ENCODE measurements around the gene POU5F2.

The POU5F2 gene

GRCh38 chr5:93721071-93721470 is 20.3 kb downstream of the POU5F2 start:
- no peak for TF ChIP-seq CTCF (conservative IDR thresholded peaks at IDR 0.05; ENCODE audit: low read length)
- DNase-seq (ENCODE audit: low read depth): no peak
- no peak overlapping the region for H3K4me3 ChIP-seq (ENCODE audit: low read length)

GRCh38 chr5:93717162-93717561 is 24.2 kb downstream of the POU5F2 start:
- peak; percentile 15 for DNase-seq (ENCODE audit: low read depth)
- no peak overlapping the region for H3K4me3 ChIP-seq (ENCODE audit: low read length)
- no peak for TF ChIP-seq CTCF (conservative IDR thresholded peaks at IDR 0.05; ENCODE audit: low read length)

GRCh38 chr5:93716453-93716852 is 24.9 kb downstream of the POU5F2 start:
- no peak overlapping the region for H3K4me3 ChIP-seq (ENCODE audit: low read length)
- DNase-seq (ENCODE audit: low read depth): no peak
- no peak for TF ChIP-seq CTCF (conservative IDR thresholded peaks at IDR 0.05; ENCODE audit: low read length)

GRCh38 chr5:93715761-93716160 is 25.6 kb downstream of the POU5F2 start:
- DNase-seq (ENCODE audit: low read depth): no peak
- no peak for TF ChIP-seq CTCF (conservative IDR thresholded peaks at IDR 0.05; ENCODE audit: low read length)

GRCh38 chr5:93715327-93715726 is 26.1 kb downstream of the POU5F2 start:
- TF ChIP-seq CTCF (conservative IDR thresholded peaks at IDR 0.05; ENCODE audit: low read length): no peak
- no peak for DNase-seq (ENCODE audit: low read depth)
- H3K4me3 ChIP-seq (ENCODE audit: low read length): no peak overlapping the region

More at GRCh38 chr5:93715761-93716160, 25.6 kb downstream of the POU5F2 start:
- no peak overlapping the region for H3K4me3 ChIP-seq (ENCODE audit: low read length)

- DNase-seq (ENCODE audit: low read depth): no peak
- no peak overlapping the region for H3K4me3 ChIP-seq (ENCODE audit: low read length)
- TF ChIP-seq CTCF (conservative IDR thresholded peaks at IDR 0.05; ENCODE audit: low read length): no peak
Measured at GRCh38 chr5:93708442-93708841, 33.0 kb downstream of the POU5F2 start.

GRCh38 chr5:93705896-93706295 is 35.5 kb downstream of the POU5F2 start:
- no peak for TF ChIP-seq CTCF (conservative IDR thresholded peaks at IDR 0.05; ENCODE audit: low read length)
- no peak for DNase-seq (ENCODE audit: low read depth)
- H3K4me3 ChIP-seq (ENCODE audit: low read length): no peak overlapping the region

Data from AG10803 (cell line).